Neural crest cell (in vitro differentiated cells): Measurements from ENCODE around the gene VPS36. TPM values are rescaled to one million over a fixed set of nuclear protein-coding genes. Genes with fewer than 3 reads are reported as not detected.
"Not testable (repeated sequence)": the region's sequence is repeated elsewhere in the genome, so short reads cannot be mapped to it uniquely, and the experiment has no call there.

Source experiments
- DNase-seq: peaks from one replicate; pipeline ENCODE4 v3.0.0; 2021; ENCODE audit warnings: low read depth, mixed read lengths, low spot score
- H3K27ac Mint-ChIP-seq: one replicate; pipeline ENCODE4 v1.8.0; 2021; ENCODE audit warnings: mild to moderate bottlenecking, mixed read lengths; ENCODE audit not compliant: unreplicated experiment
- H3K27me3 Mint-ChIP-seq: 2 replicates; pipeline ENCODE4 v1.8.0; 2021; ENCODE audit warnings: low read depth, mild to moderate bottlenecking, mixed read lengths
- H3K36me3 Mint-ChIP-seq: 2 replicates; pipeline ENCODE4 v1.8.0; 2021; ENCODE audit warnings: low read depth, mild to moderate bottlenecking, mixed read lengths
- H3K4me1 Mint-ChIP-seq: 2 replicates; pipeline ENCODE4 v1.8.0; 2021; ENCODE audit warnings: mixed read lengths
- H3K4me3 Mint-ChIP-seq: one replicate; pipeline ENCODE4 v1.8.0; 2021; ENCODE audit warnings: mild to moderate bottlenecking, mixed read lengths
- H3K9me3 Mint-ChIP-seq: 2 replicates; pipeline ENCODE4 v1.8.0; 2021; ENCODE audit warnings: mixed read lengths
- total RNA-seq: library from RNA; stranded (reverse); gene quantifications from 2 replicates; pipeline ENCODE4 v1.2.1, GENCODE V29; 2021
- TF ChIP-seq, protein P1 (sequence below): fragments of 200-600 bp; sonication (generic); conservative IDR thresholded peaks from 2 replicates; pipeline ENCODE4 v1.5.0; 2021; ENCODE audit warnings: antibody characterized with exemption, mild to moderate bottlenecking

Gene VPS36
- total RNA-seq, 1 donor from 2014 or later = 37.1 TPM

DNA sequence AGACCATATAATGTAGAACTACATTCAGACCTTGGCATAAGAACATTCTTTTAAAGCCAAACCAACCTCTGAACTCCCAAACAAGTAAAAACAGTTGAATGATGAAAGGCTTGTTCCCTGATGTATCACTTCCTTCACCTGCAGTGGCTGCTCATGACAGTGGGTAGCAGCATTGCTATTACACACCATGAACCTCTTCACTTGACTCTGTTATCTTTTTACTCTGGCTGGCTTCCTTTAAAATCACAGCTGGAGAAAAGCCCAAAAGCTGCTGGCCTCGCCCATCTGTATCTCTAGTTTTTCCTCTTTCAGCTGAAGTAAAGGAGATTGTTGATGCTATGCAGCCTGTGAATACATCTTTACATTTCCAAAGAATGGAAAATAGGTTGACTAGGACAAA lies 67.1 kb downstream of the VPS36 start:
- TF ChIP-seq, protein P1, sequence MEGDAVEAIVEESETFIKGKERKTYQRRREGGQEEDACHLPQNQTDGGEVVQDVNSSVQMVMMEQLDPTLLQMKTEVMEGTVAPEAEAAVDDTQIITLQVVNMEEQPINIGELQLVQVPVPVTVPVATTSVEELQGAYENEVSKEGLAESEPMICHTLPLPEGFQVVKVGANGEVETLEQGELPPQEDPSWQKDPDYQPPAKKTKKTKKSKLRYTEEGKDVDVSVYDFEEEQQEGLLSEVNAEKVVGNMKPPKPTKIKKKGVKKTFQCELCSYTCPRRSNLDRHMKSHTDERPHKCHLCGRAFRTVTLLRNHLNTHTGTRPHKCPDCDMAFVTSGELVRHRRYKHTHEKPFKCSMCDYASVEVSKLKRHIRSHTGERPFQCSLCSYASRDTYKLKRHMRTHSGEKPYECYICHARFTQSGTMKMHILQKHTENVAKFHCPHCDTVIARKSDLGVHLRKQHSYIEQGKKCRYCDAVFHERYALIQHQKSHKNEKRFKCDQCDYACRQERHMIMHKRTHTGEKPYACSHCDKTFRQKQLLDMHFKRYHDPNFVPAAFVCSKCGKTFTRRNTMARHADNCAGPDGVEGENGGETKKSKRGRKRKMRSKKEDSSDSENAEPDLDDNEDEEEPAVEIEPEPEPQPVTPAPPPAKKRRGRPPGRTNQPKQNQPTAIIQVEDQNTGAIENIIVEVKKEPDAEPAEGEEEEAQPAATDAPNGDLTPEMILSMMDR = no peak
- DNase-seq = no peak
- peaks cover 3% of the 10 kb centered on the region for H3K9me3 Mint-ChIP-seq
- no peak overlapping the region for H3K27ac Mint-ChIP-seq
- H3K4me1 Mint-ChIP-seq = no peaks in the 10 kb centered on the region
- no peaks in the 10 kb centered on the region for H3K27me3 Mint-ChIP-seq
- H3K36me3 Mint-ChIP-seq = no peaks in the 10 kb centered on the region
- no peak overlapping the region for H3K4me3 Mint-ChIP-seq

DNA sequence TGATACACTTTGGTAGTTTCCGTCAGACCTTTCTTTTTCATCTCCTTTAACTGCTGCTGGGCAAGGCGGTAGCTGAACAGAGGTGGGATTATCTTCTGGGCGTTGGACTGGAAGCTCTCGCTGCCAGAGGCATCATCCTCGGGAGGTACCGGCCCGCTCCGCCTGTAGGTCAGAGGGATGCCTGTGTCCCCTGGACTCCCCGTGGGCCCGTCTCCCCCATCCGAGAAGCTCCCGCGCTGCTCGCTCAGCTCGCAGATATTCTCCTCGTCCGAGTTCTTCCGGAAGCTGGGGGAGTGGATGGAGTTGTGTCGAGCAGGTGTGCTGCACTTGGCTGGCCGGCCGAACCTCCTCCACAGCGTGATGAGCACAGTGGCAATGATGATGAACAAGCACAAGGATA lies 72.1 kb downstream of the VPS36 start:
- H3K9me3 Mint-ChIP-seq = no peaks in the 10 kb centered on the region
- H3K36me3 Mint-ChIP-seq = no peaks in the 10 kb centered on the region
- no peak for DNase-seq
- H3K4me1 Mint-ChIP-seq = peaks cover 10% of the 10 kb centered on the region
- TF ChIP-seq, protein P1 = no peak
- H3K27ac Mint-ChIP-seq = no peak overlapping the region
- no peaks in the 10 kb centered on the region for H3K27me3 Mint-ChIP-seq
- H3K4me3 Mint-ChIP-seq = no peak overlapping the region

DNA sequence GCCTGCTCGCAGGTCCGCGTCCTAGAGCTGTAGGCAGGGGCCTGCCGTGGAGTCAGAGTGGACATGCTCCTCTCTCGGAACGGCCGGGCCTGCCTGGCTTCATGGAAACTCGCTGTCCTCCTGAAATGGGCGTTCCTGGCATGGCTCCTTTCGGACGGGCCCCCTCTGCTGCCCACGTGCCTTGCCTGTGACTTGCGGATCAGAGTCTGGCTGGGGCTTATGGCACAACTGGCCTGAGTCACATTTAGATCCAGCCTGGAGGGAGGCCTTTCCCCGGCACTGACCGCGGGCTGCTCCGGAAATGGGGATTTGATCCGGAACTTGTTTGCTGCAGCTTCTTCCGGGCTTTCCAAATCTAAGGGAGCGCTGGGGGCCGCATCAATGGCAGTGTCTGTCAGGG lies 72.5 kb downstream of the VPS36 start:
- no peak overlapping the region for H3K4me3 Mint-ChIP-seq

GRCh38 chr13:52374873-52375411 lies 75.5 kb downstream of the VPS36 start:
- TF ChIP-seq, protein P1 = no peak
- DNase-seq = no peak
- no peaks in the 10 kb centered on the region for H3K9me3 Mint-ChIP-seq
- H3K36me3 Mint-ChIP-seq = no peaks in the 10 kb centered on the region
- H3K4me1 Mint-ChIP-seq = peaks cover 35% of the 10 kb centered on the region
- no peak overlapping the region for H3K27ac Mint-ChIP-seq
- no peak overlapping the region for H3K4me3 Mint-ChIP-seq
- no peaks in the 10 kb centered on the region for H3K27me3 Mint-ChIP-seq

More for the DNA sequence above, 72.5 kb downstream of the VPS36 start:
- H3K36me3 Mint-ChIP-seq = no peaks in the 10 kb centered on the region
- no peaks in the 10 kb centered on the region for H3K27me3 Mint-ChIP-seq
- H3K4me1 Mint-ChIP-seq = peaks cover 14% of the 10 kb centered on the region
- DNase-seq = no peak
- H3K9me3 Mint-ChIP-seq = no peaks in the 10 kb centered on the region
- no peak overlapping the region for H3K27ac Mint-ChIP-seq
- TF ChIP-seq, protein P1 = no peak

DNA sequence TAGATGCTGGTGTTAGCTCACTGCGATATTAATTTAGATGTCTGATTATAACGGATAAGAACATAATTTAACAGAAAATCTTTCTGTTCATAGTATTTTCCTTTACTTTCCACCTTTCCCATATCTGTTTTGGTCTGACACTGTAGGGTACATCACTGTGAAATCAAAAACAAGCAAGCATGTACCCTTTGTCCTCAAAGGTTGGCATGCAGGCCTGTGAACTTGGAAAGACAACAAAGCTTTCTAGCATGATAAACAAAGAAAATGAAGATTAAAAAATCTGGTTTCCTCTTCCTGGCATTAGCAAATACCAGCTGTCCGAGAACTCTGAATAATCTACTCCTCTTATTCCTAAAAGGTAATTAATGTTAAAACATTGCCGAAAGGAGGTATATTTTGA lies 76.0 kb downstream of the VPS36 start:
- Mint-ChIP-seq H3K4me3 (no peak overlapping the region), H3K27me3 (no peaks in the 10 kb centered on the region)
- DNase-seq = no peak

GRCh38 chr13:52373277-52373676 lies 77.2 kb downstream of the VPS36 start:
- not testable (repeated sequence) for H3K4me3 Mint-ChIP-seq, H3K27ac Mint-ChIP-seq, H3K27me3 Mint-ChIP-seq, DNase-seq, H3K9me3 Mint-ChIP-seq, H3K36me3 Mint-ChIP-seq
- peaks cover 35% of the 10 kb centered on the region for H3K4me1 Mint-ChIP-seq

More for the DNA sequence above, 76.0 kb downstream of the VPS36 start:
- no peak overlapping the region for H3K27ac Mint-ChIP-seq
- peaks cover 35% of the 10 kb centered on the region for H3K4me1 Mint-ChIP-seq
- H3K9me3 Mint-ChIP-seq = no peaks in the 10 kb centered on the region
- TF ChIP-seq, protein P1 = no peak
- H3K36me3 Mint-ChIP-seq = no peaks in the 10 kb centered on the region
